DMS 273 treated with DMSO at 0.1 percent for 48 hours (cell line): Measurements from ENCODE around the gene KCNC4.

Source experiments
- DNase-seq: peaks from one replicate; lab custom pipeline; 2025; lab: John Stamatoyannopoulos, UW

KCNC4 gene

GRCh38 chr1:110211496-110212168, 1.5 kb downstream of the KCNC4 start:
- DNase-seq: no peak

- DNase-seq: no peak
Observed at GRCh38 chr1:110212169-110213142, 2.3 kb downstream of the KCNC4 start.

DNA sequence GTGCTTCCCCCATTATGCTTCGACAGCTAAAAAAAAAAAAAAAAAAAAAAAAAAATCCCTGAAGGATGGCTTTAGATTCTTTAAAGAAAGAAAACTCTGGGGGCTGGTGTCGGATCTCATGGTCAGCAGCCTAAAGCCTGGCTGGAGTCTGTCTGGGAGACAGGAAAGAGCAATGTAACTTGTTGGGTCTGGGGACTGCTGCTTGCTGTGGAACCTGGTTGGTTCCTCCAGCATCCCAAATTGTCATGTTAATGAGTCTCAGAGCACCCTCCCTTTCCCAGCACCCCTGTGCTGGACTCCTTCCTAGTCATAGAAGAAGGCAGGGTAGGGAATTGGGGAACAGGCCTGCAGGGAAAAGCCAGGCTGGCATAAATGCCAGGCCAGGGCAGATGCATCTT, 3.0 kb downstream of the KCNC4 start:
- DNase-seq: no peak

DNA sequence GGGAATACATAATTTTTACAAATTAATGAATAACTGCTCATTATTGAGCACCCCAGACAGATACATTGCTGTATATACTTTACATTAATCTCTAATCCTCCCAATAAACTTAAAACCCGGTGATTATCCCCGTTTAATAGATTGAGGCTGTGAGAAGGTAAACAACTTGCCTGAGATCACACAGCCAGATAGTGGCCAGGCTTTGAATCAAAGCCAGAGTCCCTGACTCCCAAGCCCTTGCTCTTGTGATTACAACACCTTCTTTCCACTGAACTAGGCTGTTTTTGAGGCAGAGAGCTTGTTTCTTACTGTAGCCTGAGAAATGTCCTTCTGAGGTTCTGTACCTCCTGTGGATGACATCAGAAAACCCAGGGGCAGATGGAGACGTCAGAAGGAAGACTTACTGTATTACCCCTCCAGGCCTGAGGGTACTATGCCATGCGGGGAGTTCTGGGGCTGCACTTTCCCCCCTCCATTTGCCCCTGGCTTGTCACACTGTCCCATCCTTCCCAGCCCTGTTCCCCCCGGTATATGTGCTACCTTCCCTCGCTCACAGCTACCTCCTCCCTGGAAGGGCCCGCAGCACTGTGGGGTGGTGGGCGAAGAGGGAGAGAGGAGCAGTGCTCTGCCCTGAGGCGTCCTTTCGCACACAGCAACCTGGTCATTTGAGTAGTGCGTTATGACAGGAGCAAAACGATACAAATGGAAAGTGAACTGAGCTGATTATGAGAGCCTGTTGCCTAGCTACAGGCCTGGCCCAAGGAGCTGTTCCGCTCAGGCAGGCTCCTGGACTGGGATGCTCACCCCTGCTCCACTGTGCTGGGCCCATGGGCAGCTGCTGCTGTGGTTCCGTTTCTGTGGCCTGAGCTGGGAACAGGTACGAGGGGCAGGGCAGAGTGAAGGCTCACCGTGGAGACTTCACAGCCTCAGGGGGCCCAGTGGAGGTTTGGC, 4.6 kb downstream of the KCNC4 start:
- no peak for DNase-seq

- no peak for DNase-seq
Observed at GRCh38 chr1:110215621-110216515, 5.8 kb downstream of the KCNC4 start.

DNA sequence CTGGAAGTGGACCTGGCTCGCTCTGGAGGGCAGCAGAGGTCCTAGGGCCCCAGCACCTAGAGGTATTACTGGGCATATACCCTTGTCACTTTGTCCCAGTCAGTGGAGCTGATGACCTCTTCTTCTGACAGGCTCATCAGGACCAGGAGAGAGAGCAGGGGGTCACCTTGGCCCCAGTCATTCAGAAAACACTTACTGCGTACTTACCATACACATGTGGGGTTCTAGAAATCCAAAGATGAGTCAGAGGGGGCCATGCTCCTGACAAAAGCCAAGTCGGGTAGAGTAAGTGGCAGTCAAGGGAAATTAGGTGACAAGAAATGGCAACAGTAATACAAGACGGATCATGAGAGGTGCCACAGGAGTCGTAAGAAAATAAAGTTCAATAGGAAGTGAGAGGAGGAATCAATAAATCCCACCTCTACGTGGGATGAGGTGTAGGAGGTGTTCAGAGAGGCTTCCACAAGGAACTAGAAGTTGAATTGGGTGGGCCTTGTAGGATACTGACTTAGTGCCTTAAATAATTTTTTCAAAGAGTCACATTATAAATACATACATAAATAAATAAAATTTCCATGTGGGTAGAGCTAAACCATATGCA, 6.8 kb downstream of the KCNC4 start:
- DNase-seq: no peak

GRCh38 chr1:110218137-110218536, 8.0 kb downstream of the KCNC4 start:
- no peak for DNase-seq

GRCh38 chr1:110218739-110219138, 8.6 kb downstream of the KCNC4 start:
- no peak for DNase-seq

DNA sequence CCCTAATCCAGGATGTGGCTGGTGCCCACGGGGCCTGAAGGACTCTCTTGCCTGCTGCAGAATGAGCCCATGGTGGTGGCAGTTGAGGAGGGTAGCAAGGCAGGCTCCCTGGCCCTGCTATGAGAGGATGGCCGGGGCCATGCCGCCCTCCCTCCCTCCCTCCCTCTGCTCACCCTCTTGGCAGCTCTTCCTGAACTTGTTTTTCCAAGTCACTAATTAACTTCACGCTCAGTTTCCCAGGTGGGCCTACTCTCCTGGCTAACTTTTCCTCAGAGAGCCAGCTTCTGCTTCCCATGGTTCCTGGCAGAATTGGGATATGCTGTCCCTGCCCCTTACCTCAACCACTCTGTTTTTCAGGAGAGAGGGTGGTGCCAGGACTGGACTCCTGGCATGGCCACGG, 10.2 kb downstream of the KCNC4 start:
- DNase-seq: no peak

GRCh38 chr1:110221119-110221518, 11.0 kb downstream of the KCNC4 start:
- DNase-seq: no peak

DNA sequence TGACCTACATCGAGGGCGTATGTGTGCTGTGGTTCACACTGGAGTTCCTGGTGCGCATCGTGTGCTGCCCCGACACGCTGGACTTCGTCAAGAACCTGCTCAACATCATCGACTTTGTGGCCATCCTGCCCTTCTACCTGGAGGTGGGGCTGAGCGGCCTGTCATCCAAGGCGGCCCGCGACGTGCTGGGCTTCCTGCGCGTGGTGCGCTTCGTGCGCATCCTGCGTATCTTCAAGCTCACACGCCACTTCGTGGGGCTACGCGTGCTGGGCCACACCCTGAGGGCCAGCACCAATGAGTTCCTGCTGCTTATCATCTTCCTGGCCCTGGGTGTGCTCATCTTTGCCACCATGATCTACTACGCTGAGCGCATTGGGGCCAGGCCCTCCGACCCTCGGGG, 13.0 kb downstream of the KCNC4 start:
- DNase-seq: no peak

DNA sequence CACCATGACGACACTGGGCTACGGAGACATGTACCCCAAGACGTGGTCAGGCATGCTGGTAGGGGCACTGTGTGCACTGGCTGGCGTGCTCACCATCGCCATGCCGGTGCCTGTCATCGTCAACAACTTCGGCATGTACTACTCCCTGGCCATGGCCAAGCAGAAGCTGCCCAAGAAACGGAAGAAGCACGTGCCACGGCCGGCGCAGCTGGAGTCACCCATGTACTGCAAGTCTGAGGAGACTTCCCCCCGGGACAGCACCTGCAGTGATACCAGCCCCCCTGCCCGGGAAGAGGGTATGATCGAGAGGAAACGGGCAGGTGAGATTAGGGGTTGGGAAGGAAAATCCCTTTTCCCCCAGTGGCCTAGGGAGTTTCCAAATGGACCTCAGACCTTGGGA, 13.5 kb downstream of the KCNC4 start:
- DNase-seq: no peak

- no peak for DNase-seq
Observed at GRCh38 chr1:110224240-110224995, 14.3 kb downstream of the KCNC4 start.

DNA sequence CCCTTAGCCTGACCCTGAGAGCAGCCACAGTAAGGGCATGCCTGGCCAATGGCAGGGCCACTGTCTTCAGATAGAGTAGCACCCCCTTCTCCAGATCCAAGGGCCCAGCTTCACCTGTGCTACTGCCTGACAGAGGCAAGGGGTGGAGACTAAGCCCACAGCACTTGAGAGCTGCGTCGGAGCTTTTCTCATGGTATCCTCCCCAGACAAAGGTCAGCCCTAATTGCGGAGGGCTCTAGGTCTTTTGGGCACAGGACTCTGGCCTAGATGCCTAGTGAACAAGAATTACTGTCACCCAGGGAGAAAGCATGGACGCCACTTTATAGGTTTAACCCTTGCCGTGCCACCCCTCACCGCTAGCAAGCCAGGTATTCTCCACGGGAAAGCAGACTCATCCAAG, 15.1 kb downstream of the KCNC4 start:
- no peak for DNase-seq

DNA sequence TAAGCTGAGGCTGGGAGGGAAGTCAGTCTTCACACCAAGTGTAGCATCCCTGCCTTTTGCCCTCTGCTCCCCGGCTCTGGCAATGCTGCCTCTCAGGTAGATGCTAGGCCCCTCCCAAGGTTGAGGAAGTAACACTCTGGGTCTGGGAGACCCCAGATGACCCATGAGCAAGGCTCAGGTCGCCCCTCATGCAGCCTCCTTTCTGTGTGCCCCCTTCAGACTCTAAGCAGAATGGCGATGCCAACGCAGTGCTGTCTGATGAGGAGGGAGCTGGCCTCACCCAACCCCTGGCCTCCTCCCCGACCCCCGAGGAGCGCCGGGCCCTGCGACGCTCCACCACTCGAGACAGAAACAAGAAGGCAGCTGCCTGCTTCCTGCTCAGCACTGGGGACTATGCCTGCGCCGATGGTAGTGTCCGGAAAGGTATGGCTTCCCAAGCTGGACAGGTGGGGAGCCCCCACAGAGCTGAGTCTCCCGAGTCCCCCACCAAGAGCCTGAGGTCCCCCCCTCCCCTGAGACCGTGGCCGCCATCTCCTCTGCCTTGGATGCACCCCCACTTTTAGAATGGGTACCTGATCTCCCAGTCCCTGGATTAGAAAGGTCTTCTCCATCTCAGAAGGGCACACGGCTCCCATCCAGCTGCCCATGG, 15.8 kb downstream of the KCNC4 start:
- DNase-seq: no peak

DNA sequence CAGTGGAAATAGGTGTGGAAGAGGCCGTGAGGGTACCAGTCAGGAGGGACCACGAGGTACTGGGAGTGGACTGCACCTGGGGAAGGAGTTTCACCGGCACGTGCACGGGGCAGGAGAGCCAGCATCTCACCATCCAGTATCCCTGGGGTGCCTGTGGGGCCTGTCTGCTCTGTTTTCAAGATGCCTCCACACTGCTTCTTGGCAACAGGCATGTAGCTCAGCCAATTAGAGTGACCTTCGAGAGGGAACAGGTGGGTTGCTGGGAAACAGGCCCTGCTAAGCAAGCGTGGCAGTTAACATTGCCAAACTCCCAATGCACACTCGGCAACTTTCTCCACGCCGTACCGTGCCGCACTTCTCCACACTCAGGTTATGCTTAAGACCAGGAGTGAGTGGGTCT, 17.7 kb downstream of the KCNC4 start:
- DNase-seq: no peak

- no peak for DNase-seq
Observed at GRCh38 chr1:110228381-110228780, 18.3 kb downstream of the KCNC4 start.

GRCh38 chr1:110228869-110229268, 18.8 kb downstream of the KCNC4 start:
- DNase-seq: no peak

GRCh38 chr1:110229348-110230001, 19.4 kb downstream of the KCNC4 start:
- DNase-seq: no peak
